Measurements from ENCODE around the gene CASP6.

The CASP6 gene

GRCh38 chr4:109702950-109703663, at the start of gene CASP6:
Gene CASP6 (minus strand): TSS chr4:109703445. CDS start chr4:109703395, 50 bp downstream.
- Histone ChIP-seq H3K4me1 (ENCODE audit: insufficient read depth, low read length) (peaks cover 12% of the 10 kb centered on the region), H3K9ac (ENCODE audit: low read length) (peak within 1 kb of the TSS; percentile 46), H3K27me3 (ENCODE audit: control insufficient read depth in 1 of 2, insufficient read depth in 2 of 2, low read length in 2 of 2) (no peaks in the 10 kb centered on the region), H3K4me3 (ENCODE audit: low read depth in 1 of 2, low read length in 2 of 2) (peak within 1 kb of the TSS; percentile 82 to 84), H3K27ac (ENCODE audit: low read depth, low read length) (peak within 1 kb of the TSS; percentile 90), H3K36me3 (ENCODE audit: insufficient read depth, low read length) (no peaks in the 10 kb centered on the region), H3K9me3 (ENCODE audit: low read length) (no peaks in the 10 kb centered on the region)

DNA sequence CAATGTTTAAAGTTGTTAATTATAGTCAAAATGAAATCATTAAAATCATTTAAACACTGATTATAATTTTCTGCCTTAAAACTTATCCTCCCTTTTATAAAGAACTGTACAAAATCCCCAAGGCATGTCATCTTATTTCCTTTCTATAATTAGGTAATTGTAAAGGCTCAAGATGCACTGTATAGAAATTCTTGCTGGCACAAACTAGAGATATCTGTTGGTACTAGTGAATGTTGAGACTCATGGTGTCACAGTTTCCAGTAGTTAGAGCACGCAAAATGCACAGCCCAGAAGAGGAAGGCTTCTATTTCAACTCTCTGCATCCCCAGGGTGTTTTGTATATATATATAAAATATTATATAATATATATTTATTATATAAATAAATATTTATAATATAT, 49.3 kb upstream of the CASP6 start:
- Histone ChIP-seq H3K4me1 (ENCODE audit: insufficient read depth, low read length) (no peaks in the 10 kb centered on the region), H3K36me3 (ENCODE audit: insufficient read depth, low read length) (no peaks in the 10 kb centered on the region), H3K9ac (ENCODE audit: low read length) (no peak overlapping the region), H3K4me3 (ENCODE audit: low read depth in 1 of 2, low read length in 2 of 2) (no peak overlapping the region), H3K27me3 (ENCODE audit: control insufficient read depth in 1 of 2, insufficient read depth in 2 of 2, low read length in 2 of 2) (no peaks in the 10 kb centered on the region), H3K9me3 (ENCODE audit: low read length) (no peaks in the 10 kb centered on the region), H3K27ac (ENCODE audit: low read depth, low read length) (no peak overlapping the region)

DNA sequence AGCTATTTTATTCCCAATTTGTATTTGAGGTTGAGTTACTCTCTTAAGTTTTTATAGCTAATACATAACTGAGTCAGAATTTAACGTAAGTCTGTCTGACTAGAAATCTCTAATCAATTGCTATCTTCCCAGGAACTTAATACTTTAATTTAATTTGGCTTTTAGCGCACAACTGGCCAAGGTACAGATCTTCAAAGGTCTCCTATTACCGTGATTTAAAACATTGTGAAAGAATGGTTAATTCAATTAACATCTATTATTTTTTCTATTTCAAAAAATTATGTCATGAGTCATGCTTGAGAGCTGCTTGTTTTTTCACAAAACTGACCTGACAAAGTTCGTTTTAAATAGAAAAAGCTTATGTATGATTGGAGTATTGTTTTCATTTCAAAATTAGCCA, 48.6 kb upstream of the CASP6 start:
- Histone ChIP-seq H3K36me3 (ENCODE audit: insufficient read depth, low read length) (no peaks in the 10 kb centered on the region), H3K9me3 (ENCODE audit: low read length) (no peaks in the 10 kb centered on the region), H3K9ac (ENCODE audit: low read length) (no peak overlapping the region), H3K27ac (ENCODE audit: low read depth, low read length) (no peak overlapping the region), H3K27me3 (ENCODE audit: control insufficient read depth in 1 of 2, insufficient read depth in 2 of 2, low read length in 2 of 2) (no peaks in the 10 kb centered on the region), H3K4me3 (ENCODE audit: low read depth in 1 of 2, low read length in 2 of 2) (no peak overlapping the region), H3K4me1 (ENCODE audit: insufficient read depth, low read length) (no peaks in the 10 kb centered on the region)

GRCh38 chr4:109750652-109751244, 47.5 kb upstream of the CASP6 start:
- H3K9ac ChIP-seq (ENCODE audit: low read length), result no peak overlapping the region
- H3K27ac ChIP-seq (ENCODE audit: low read depth, low read length), result no peak overlapping the region
- no peaks in the 10 kb centered on the region for H3K4me1 ChIP-seq (ENCODE audit: insufficient read depth, low read length)

DNA sequence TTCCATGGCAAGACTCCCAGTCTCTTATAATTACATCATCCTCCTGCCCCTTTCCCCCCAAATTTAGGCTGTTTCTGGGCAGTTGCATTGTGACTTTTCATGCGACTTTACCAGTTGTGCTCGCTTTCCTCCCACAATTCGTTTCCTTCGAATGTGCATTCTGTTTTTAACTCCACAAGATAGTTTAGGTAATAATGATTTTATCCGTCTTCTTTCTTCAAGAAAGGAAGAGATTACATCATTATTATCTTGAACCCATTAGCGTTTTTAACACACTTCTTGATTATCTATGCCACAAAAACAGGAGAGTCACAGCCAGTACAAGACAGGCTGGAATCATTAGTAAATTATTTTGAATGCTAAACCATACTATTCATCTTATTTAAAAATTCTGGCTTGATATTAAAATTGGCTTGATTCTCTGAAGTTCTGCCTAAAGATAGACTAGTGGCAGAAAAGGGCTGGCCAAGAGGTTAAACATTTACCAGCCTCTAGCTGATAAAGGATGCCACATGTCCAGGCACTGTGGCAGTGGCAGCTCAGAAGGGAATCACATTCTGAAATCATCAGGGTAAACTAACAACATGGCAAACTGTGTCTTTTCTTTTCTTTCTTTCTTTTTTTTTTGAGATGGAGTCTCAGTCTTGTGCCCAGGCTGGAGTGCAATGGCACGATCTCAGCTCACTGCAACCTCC, 46.3 kb upstream of the CASP6 start:
- H3K27me3 ChIP-seq (ENCODE audit: control insufficient read depth in 1 of 2, insufficient read depth in 2 of 2, low read length in 2 of 2), result no peaks in the 10 kb centered on the region
- H3K4me1 ChIP-seq (ENCODE audit: insufficient read depth, low read length), result no peaks in the 10 kb centered on the region
- H3K36me3 ChIP-seq (ENCODE audit: insufficient read depth, low read length), result no peaks in the 10 kb centered on the region
- no peak overlapping the region for H3K27ac ChIP-seq (ENCODE audit: low read depth, low read length)
- no peak overlapping the region for H3K9ac ChIP-seq (ENCODE audit: low read length)
- no peak overlapping the region for H3K4me3 ChIP-seq (ENCODE audit: low read depth in 1 of 2, low read length in 2 of 2)
- no peaks in the 10 kb centered on the region for H3K9me3 ChIP-seq (ENCODE audit: low read length)

More at GRCh38 chr4:109750652-109751244, 47.5 kb upstream of the CASP6 start:
- H3K9me3 ChIP-seq (ENCODE audit: low read length), result no peaks in the 10 kb centered on the region
- no peaks in the 10 kb centered on the region for H3K27me3 ChIP-seq (ENCODE audit: control insufficient read depth in 1 of 2, insufficient read depth in 2 of 2, low read length in 2 of 2)
- H3K36me3 ChIP-seq (ENCODE audit: insufficient read depth, low read length), result no peaks in the 10 kb centered on the region
- no peak overlapping the region for H3K4me3 ChIP-seq (ENCODE audit: low read depth in 1 of 2, low read length in 2 of 2)

GRCh38 chr4:109748114-109748513, 44.9 kb upstream of the CASP6 start:
- H3K36me3 ChIP-seq (ENCODE audit: insufficient read depth, low read length), result no peaks in the 10 kb centered on the region
- H3K4me1 ChIP-seq (ENCODE audit: insufficient read depth, low read length), result no peaks in the 10 kb centered on the region
- no peaks in the 10 kb centered on the region for H3K9me3 ChIP-seq (ENCODE audit: low read length)
- no peak overlapping the region for H3K27ac ChIP-seq (ENCODE audit: low read depth, low read length)
- H3K27me3 ChIP-seq (ENCODE audit: control insufficient read depth in 1 of 2, insufficient read depth in 2 of 2, low read length in 2 of 2), result no peaks in the 10 kb centered on the region
- no peak overlapping the region for H3K9ac ChIP-seq (ENCODE audit: low read length)
- H3K4me3 ChIP-seq (ENCODE audit: low read depth in 1 of 2, low read length in 2 of 2), result no peak overlapping the region

GRCh38 chr4:109746728-109747127, 43.5 kb upstream of the CASP6 start:
- no peaks in the 10 kb centered on the region for H3K36me3 ChIP-seq (ENCODE audit: insufficient read depth, low read length)
- H3K4me1 ChIP-seq (ENCODE audit: insufficient read depth, low read length), result no peaks in the 10 kb centered on the region
- H3K4me3 ChIP-seq (ENCODE audit: low read depth in 1 of 2, low read length in 2 of 2), result no peak overlapping the region
- H3K27ac ChIP-seq (ENCODE audit: low read depth, low read length), result no peak overlapping the region
- no peaks in the 10 kb centered on the region for H3K9me3 ChIP-seq (ENCODE audit: low read length)
- no peak overlapping the region for H3K9ac ChIP-seq (ENCODE audit: low read length)
- no peaks in the 10 kb centered on the region for H3K27me3 ChIP-seq (ENCODE audit: control insufficient read depth in 1 of 2, insufficient read depth in 2 of 2, low read length in 2 of 2)

DNA sequence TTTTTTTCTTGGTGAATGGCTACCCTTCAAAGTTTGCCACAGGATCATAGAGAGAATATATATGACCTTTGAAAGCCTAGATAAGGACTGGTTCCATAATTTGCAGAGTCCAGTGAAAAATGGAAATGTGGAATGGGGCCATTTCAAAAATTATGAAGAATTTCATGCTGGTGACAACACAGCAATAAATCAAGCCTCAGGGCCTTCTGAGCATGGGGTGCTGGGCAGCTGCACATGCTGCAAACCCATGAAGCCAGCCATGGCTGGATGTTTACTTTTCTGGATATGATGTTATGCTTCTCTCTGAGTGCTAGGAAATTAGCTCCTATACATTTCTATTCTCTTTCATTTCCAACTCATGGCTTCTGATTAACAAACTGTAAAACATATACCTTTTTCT, 42.6 kb upstream of the CASP6 start:
- H3K4me1 ChIP-seq (ENCODE audit: insufficient read depth, low read length), result no peaks in the 10 kb centered on the region
- H3K9me3 ChIP-seq (ENCODE audit: low read length), result no peaks in the 10 kb centered on the region
- H3K9ac ChIP-seq (ENCODE audit: low read length), result no peak overlapping the region
- H3K27me3 ChIP-seq (ENCODE audit: control insufficient read depth in 1 of 2, insufficient read depth in 2 of 2, low read length in 2 of 2), result no peaks in the 10 kb centered on the region
- no peak overlapping the region for H3K4me3 ChIP-seq (ENCODE audit: low read depth in 1 of 2, low read length in 2 of 2)
- no peak overlapping the region for H3K27ac ChIP-seq (ENCODE audit: low read depth, low read length)
- no peaks in the 10 kb centered on the region for H3K36me3 ChIP-seq (ENCODE audit: insufficient read depth, low read length)

- no peaks in the 10 kb centered on the region for H3K4me1 ChIP-seq (ENCODE audit: insufficient read depth, low read length)
- no peaks in the 10 kb centered on the region for H3K27me3 ChIP-seq (ENCODE audit: control insufficient read depth in 1 of 2, insufficient read depth in 2 of 2, low read length in 2 of 2)
- H3K9me3 ChIP-seq (ENCODE audit: low read length), result no peaks in the 10 kb centered on the region
- H3K27ac ChIP-seq (ENCODE audit: low read depth, low read length), result no peak overlapping the region
- no peak overlapping the region for H3K4me3 ChIP-seq (ENCODE audit: low read depth in 1 of 2, low read length in 2 of 2)
- no peaks in the 10 kb centered on the region for H3K36me3 ChIP-seq (ENCODE audit: insufficient read depth, low read length)
- no peak overlapping the region for H3K9ac ChIP-seq (ENCODE audit: low read length)
These were observed 36.3 kb upstream of the CASP6 start for GRCh38 chr4:109739547-109739946.

- Histone ChIP-seq H3K9ac (ENCODE audit: low read length) (no peak overlapping the region), H3K4me1 (ENCODE audit: insufficient read depth, low read length) (no peaks in the 10 kb centered on the region), H3K27ac (ENCODE audit: low read depth, low read length) (no peak overlapping the region), H3K36me3 (ENCODE audit: insufficient read depth, low read length) (no peaks in the 10 kb centered on the region), H3K4me3 (ENCODE audit: low read depth in 1 of 2, low read length in 2 of 2) (no peak overlapping the region), H3K27me3 (ENCODE audit: control insufficient read depth in 1 of 2, insufficient read depth in 2 of 2, low read length in 2 of 2) (no peaks in the 10 kb centered on the region), H3K9me3 (ENCODE audit: low read length) (no peaks in the 10 kb centered on the region)
These were observed 35.0 kb upstream of the CASP6 start for GRCh38 chr4:109738104-109738872.
